ENCODE measurements around the gene PLXNA1.

The PLXNA1 gene

GRCh38 chr3:127013181-127013580, 30.3 kb downstream of the PLXNA1 start:
- Histone ChIP-seq H3K4me3 (ENCODE audit: low read length) (no peak overlapping the region), H3F3A (ENCODE audit: insufficient read depth, low read length) (no peaks in the 10 kb centered on the region), H3K4me2 (ENCODE audit: low read depth, low read length) (no peak overlapping the region), H3K4me1 (ENCODE audit: low read length) (no peaks in the 10 kb centered on the region), H3K27ac (ENCODE audit: low read length) (no peak overlapping the region), H3K79me2 (ENCODE audit: low read length) (no peaks in the 10 kb centered on the region), H2AFZ (ENCODE audit: low read length) (no peak overlapping the region), H4K20me1 (ENCODE audit: insufficient read depth, low read length) (no peaks in the 10 kb centered on the region), H3K27me3 (replicated peaks; ENCODE audit: insufficient read depth, low read length) (no peaks in the 10 kb centered on the region), H3K9me3 (replicated peaks; ENCODE audit: insufficient read depth, low read length) (no peaks in the 10 kb centered on the region), H3K9ac (ENCODE audit: low read length) (no peak overlapping the region), H3K9me2 (replicated peaks; ENCODE audit: insufficient read depth, low read length) (no peaks in the 10 kb centered on the region), H3K36me3 (replicated peaks; ENCODE audit: insufficient read depth, low read length) (no peaks in the 10 kb centered on the region)
- TF ChIP-seq CTCF (IDR thresholded peaks at IDR 0.05; ENCODE audit: low read length), result no peak
- TF ChIP-seq EZH2 (optimal IDR thresholded peaks at IDR 0.05; ENCODE audit: low read depth, low read length), result no peak
- no peak for TF ChIP-seq EZH2phosphoT487 (IDR thresholded peaks at IDR 0.05; ENCODE audit: low read length)
- no peak for DNase-seq

GRCh38 chr3:127013758-127014535, 31.0 kb downstream of the PLXNA1 start:
- Histone ChIP-seq H3K9me3 (replicated peaks; ENCODE audit: insufficient read depth, low read length) (no peaks in the 10 kb centered on the region), H3K36me3 (replicated peaks; ENCODE audit: insufficient read depth, low read length) (no peaks in the 10 kb centered on the region), H3K9me2 (replicated peaks; ENCODE audit: insufficient read depth, low read length) (no peaks in the 10 kb centered on the region), H3K79me2 (ENCODE audit: low read length) (no peaks in the 10 kb centered on the region), H3K4me2 (ENCODE audit: low read depth, low read length) (no peak overlapping the region), H2AFZ (ENCODE audit: low read length) (no peak overlapping the region), H4K20me1 (ENCODE audit: insufficient read depth, low read length) (no peaks in the 10 kb centered on the region), H3K9ac (ENCODE audit: low read length) (no peak overlapping the region), H3F3A (ENCODE audit: insufficient read depth, low read length) (no peaks in the 10 kb centered on the region), H3K27me3 (replicated peaks; ENCODE audit: insufficient read depth, low read length) (no peaks in the 10 kb centered on the region), H3K4me3 (ENCODE audit: low read length) (no peak overlapping the region), H3K27ac (ENCODE audit: low read length) (no peak overlapping the region), H3K4me1 (ENCODE audit: low read length) (no peaks in the 10 kb centered on the region)
- TF ChIP-seq EZH2phosphoT487 (IDR thresholded peaks at IDR 0.05; ENCODE audit: low read length), result no peak
- TF ChIP-seq CTCF (IDR thresholded peaks at IDR 0.05; ENCODE audit: low read length), result no peak
- no peak for TF ChIP-seq EZH2 (optimal IDR thresholded peaks at IDR 0.05; ENCODE audit: low read depth, low read length)
- no peak for DNase-seq

- no peak overlapping the region for H3K4me3 ChIP-seq (ENCODE audit: low read length)
- H3K27ac ChIP-seq (ENCODE audit: low read length), result no peak overlapping the region
Observed at GRCh38 chr3:127014536-127015281, 31.8 kb downstream of the PLXNA1 start.

More at GRCh38 chr3:127014536-127015281, 31.8 kb downstream of the PLXNA1 start:
- Histone ChIP-seq H3K36me3 (replicated peaks; ENCODE audit: insufficient read depth, low read length) (no peaks in the 10 kb centered on the region), H3F3A (ENCODE audit: insufficient read depth, low read length) (no peaks in the 10 kb centered on the region), H3K9ac (ENCODE audit: low read length) (no peak overlapping the region), H2AFZ (ENCODE audit: low read length) (no peak overlapping the region), H3K9me3 (replicated peaks; ENCODE audit: insufficient read depth, low read length) (no peaks in the 10 kb centered on the region), H3K27me3 (replicated peaks; ENCODE audit: insufficient read depth, low read length) (no peaks in the 10 kb centered on the region), H3K79me2 (ENCODE audit: low read length) (no peaks in the 10 kb centered on the region), H4K20me1 (ENCODE audit: insufficient read depth, low read length) (no peaks in the 10 kb centered on the region), H3K9me2 (replicated peaks; ENCODE audit: insufficient read depth, low read length) (no peaks in the 10 kb centered on the region), H3K4me2 (ENCODE audit: low read depth, low read length) (no peak overlapping the region), H3K4me1 (ENCODE audit: low read length) (no peaks in the 10 kb centered on the region)
- DNase-seq, result no peak
- TF ChIP-seq EZH2 (optimal IDR thresholded peaks at IDR 0.05; ENCODE audit: low read depth, low read length) (no peak), CTCF (IDR thresholded peaks at IDR 0.05; ENCODE audit: low read length) (no peak), EZH2phosphoT487 (IDR thresholded peaks at IDR 0.05; ENCODE audit: low read length) (no peak)

All from MM.1S (cell line).